ENCODE measurements around the gene NLRC3.

DNA sequence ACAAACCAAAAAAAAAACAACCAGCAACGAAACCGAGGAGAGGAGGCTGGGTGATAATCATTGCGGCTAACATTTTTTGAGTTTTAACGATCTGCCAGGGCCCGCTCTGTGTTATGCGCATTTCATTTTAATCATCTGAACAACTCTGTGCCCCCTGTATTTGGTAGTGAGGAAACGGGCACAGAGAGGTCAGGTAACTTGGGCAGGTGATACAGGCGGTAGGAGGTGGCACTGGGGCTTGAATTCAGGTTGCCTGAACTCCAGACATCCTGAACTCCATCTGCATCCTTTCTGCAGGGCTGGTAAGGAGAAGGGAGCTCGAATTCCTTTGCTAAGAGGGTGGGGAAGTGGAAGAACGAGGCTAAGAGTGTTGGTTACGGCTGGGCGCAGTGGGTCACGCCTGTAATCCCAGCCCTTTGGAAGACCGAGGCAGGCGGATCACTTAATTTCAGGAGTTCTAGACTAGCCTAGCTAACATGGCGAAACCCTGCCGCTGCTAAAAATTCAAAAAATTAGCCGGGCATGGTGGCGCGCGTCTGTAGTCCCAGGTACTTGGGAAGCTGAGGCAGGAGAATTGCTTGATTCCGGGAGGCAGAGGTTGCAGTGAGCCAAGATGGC is 75.3 kb downstream of the NLRC3 start:
- TF ChIP-seq CTCF (IDR thresholded peaks at IDR 0.05; ENCODE audit: insufficient read depth, low read length) (no peak), POLR2AphosphoS5 (IDR thresholded peaks at IDR 0.05; ENCODE audit: low read depth) (no peak), GABPA (IDR thresholded peaks at IDR 0.05; ENCODE audit: low read depth) (no peak), SPI1 (IDR thresholded peaks at IDR 0.05; ENCODE audit: borderline replicate concordance, low read depth) (no peak)
- TF ChIP-seq, protein P1, sequence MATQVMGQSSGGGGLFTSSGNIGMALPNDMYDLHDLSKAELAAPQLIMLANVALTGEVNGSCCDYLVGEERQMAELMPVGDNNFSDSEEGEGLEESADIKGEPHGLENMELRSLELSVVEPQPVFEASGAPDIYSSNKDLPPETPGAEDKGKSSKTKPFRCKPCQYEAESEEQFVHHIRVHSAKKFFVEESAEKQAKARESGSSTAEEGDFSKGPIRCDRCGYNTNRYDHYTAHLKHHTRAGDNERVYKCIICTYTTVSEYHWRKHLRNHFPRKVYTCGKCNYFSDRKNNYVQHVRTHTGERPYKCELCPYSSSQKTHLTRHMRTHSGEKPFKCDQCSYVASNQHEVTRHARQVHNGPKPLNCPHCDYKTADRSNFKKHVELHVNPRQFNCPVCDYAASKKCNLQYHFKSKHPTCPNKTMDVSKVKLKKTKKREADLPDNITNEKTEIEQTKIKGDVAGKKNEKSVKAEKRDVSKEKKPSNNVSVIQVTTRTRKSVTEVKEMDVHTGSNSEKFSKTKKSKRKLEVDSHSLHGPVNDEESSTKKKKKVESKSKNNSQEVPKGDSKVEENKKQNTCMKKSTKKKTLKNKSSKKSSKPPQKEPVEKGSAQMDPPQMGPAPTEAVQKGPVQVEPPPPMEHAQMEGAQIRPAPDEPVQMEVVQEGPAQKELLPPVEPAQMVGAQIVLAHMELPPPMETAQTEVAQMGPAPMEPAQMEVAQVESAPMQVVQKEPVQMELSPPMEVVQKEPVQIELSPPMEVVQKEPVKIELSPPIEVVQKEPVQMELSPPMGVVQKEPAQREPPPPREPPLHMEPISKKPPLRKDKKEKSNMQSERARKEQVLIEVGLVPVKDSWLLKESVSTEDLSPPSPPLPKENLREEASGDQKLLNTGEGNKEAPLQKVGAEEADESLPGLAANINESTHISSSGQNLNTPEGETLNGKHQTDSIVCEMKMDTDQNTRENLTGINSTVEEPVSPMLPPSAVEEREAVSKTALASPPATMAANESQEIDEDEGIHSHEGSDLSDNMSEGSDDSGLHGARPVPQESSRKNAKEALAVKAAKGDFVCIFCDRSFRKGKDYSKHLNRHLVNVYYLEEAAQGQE (IDR thresholded peaks at IDR 0.05; ENCODE audit: insufficient replicate concordance, low read depth), result no peak

Data from HL-60 (cell line).